GM12873 (cell line): ENCODE measurements around the gene FBXW8.

ENCODE experiments used
- CTCF ChIP-seq: IDR thresholded peaks from 2 replicates; pipeline ENCODE4 v1.5.1; 2012; ENCODE audit warnings: low read depth, mild to moderate bottlenecking, moderate library complexity, low read length, control low read depth; ENCODE audit not compliant: insufficient read depth; ENCODE audit errors: missing control alignments

The FBXW8 gene

DNA sequence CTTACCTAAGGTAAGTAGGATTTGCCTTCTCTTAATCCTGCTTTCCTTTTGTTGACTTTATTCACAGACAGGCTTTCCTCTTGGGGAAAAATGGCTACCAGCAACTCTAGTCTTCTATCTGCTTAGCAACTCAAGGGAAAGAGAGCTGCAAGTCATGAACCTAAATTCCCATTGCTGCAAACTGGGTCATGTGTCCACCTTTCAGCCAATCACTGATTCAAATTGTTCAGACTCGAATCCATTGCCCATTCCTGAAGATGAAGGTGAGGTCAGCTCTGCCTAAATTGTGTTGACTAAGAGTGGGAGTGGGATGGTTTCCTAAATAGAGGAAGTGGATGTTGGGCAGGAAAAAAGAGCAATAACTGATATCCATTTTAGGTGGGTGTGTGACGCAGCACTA is 7.7 kb downstream of the FBXW8 start:
- TF ChIP-seq CTCF, result no peak

GRCh38 chr12:116919247-116919661 is 8.5 kb downstream of the FBXW8 start:
- no peak for TF ChIP-seq CTCF

- TF ChIP-seq CTCF, result no peak
Measured at GRCh38 chr12:116919706-116920485, 9.1 kb downstream of the FBXW8 start.

DNA sequence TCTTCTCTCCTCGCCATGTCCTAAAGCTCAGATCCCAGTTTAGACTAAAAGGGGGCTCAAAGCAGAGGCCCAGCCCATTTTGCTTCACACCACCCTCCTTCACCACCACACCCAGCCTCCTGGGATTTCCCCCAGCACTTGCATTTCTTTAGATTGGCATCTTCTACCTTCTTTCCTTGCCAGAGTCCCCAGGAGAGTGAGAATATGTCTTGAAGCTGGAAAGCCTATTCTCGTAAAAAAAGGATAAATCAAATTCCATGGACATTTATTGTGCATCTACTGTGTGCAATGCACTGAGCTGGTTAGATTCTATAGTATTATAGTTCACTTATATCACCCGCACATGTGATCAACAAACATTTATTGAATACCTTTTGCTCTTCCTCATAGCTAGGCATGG is 10.2 kb downstream of the FBXW8 start:
- no peak for TF ChIP-seq CTCF

GRCh38 chr12:116922194-116922897 is 11.6 kb downstream of the FBXW8 start:
- no peak for TF ChIP-seq CTCF

DNA sequence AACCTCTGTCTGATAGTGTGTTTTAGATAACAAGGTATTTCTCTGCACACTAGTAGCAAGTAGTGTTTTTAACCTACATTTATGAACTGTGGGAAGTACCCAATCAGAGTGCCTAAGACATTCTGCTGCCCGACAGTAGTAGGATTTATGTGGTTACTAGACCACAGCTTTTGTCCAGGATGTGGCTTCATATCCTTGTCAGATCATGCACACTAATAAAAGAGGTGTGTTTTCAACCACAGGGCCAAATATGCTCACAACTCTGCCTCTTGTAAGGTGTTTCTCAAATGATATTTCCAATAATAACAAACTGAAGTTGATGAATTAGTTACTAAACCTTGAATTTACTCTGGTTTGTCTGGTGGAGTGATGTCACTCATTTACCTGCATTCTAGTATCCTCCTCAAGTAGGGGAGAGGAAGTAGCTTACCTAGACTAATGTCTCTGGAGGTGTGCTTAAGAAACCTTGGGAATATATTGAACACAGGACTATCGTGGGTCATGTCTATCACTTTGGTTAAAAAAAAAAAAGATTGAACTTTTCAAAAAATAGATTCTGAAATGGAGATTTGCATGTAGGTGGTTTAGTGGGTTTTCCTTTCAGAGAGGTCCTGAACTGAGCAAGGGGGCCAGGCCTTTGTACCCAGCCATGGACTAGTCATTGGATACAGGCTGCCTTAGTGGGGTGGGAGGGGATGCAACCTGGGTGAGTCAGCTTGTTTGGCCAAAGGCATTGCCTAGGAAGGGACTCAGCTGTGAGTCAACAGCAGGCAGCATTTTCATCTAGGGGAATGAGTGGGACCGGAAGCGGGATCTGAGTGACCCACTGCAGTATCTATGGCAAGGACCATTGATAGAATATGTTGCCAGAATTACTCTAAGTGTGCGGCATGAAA is 14.1 kb downstream of the FBXW8 start:
- TF ChIP-seq CTCF, result no peak
